Vagina (tissue), 2 donors: ENCODE data around the gene TUBA3E. TPM values are rescaled to one million over a fixed set of nuclear protein-coding genes. Genes with fewer than 3 reads are reported as not detected.
"Not testable (repeated sequence)": the region's sequence is repeated elsewhere in the genome, so short reads cannot be mapped to it uniquely, and the experiment has no call there.

Experiments used
- DNase-seq, 2 donors: peaks; one replicate each; pipeline ENCODE4 v3.0.0-alpha.2; 2017; ENCODE audit errors: extremely low spot score in 2 of 2
- H3K27ac ChIP-seq: fragments of 200-600 bp; sonication (generic); one replicate; pipeline ENCODE4 v1.5.1; 2019
- H3K27me3 ChIP-seq: fragments of 200-600 bp; sonication (generic); one replicate; pipeline ENCODE4 v1.5.1; 2019
- H3K36me3 ChIP-seq, 2 donors: fragments of 200-600 bp; sonication (generic); one replicate each; pipeline ENCODE4 v1.5.1; 2017 to 2019
- H3K4me1 ChIP-seq: fragments of 200-600 bp; sonication (generic); one replicate; pipeline ENCODE4 v1.5.1; 2019
- H3K4me3 ChIP-seq, 2 donors: fragments of 200-600 bp; sonication (generic); 1 replicate in 1 of 2; 2 replicates in 1 of 2; pipeline ENCODE4 v1.5.1; 2016 to 2019
- H3K9me3 ChIP-seq: fragments of 200-600 bp; sonication (generic); one replicate; pipeline ENCODE4 v1.5.1; 2019
- CTCF ChIP-seq, 3 experiments: fragments of 450-650 bp in 2 of 3; fragments of 200-600 bp in 1 of 3; sonication (generic) in 1 of 3; IDR thresholded peaks; one replicate each; pipeline ENCODE4 v1.5.1; 2017 to 2019; ENCODE audit warnings: antibody characterized with exemption in 3 of 3, mild to moderate bottlenecking in 2 of 3, moderate library complexity in 2 of 3
- POLR2A ChIP-seq, 2 donors: fragments of 450-650 bp; IDR thresholded peaks; one replicate each; pipeline ENCODE4 v1.6.1; 2017; ENCODE audit warnings: antibody characterized with exemption in 2 of 2, mild to moderate bottlenecking in 2 of 2, moderate library complexity in 2 of 2
- POLR2AphosphoS5 ChIP-seq, 2 donors: sonication (generic); formaldehyde crosslinking; IDR thresholded peaks; one replicate each; pipeline ENCODE4 v1.9.0; 2017; ENCODE audit warnings: antibody characterized with exemption in 2 of 2, mild to moderate bottlenecking in 2 of 2, low read depth in 1 of 2; ENCODE audit not compliant: insufficient read depth in 1 of 2
- intact Hi-C: fragments of 100-400 bp; cut with DNase I; formaldehyde crosslinking; loops from one replicate; pipeline ENCODE4 v1.15.1; 2023
- total RNA-seq: library from RNA; depleted of rRNA; stranded (reverse); fragments of >200 nt; gene quantifications from one replicate; pipeline ENCODE4 v1.2.3, GENCODE V29; 2016

Gene TUBA3E
- not detected for total RNA-seq

DNA sequence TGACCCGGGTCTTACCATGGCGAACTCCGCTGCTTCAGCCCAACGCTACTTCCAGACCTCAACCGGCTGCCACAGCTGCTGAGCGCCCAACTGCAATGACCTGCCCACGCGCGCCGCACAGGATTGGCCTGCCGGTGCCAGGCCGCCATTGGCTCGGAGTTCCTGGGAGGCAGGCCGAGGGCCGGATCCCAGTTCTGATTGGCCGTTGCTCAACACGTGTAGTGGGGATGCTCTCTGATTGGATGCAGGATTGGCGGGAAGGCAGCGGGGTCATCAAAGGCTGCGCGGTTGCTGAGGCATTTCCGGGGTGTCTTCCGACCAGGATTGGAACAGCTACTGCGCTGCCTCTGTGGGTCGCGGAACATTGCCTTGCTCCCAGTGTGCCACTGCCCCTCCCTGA is at the start of gene TUBA3E:
TUBA3E (minus strand) TSS at position 97 of the 400 bp plus-strand sequence; CDS start at position 18, 79 bp downstream.
- Histone ChIP-seq H3K4me3 (no peak within 1 kb of the TSS), H3K9me3 (no peaks in the 10 kb centered on the region), H3K27ac (no peak within 1 kb of the TSS), H3K36me3 (no peaks in the 10 kb centered on the region), H3K27me3 (no peaks in the 10 kb centered on the region), H3K4me1 (no peaks in the 10 kb centered on the region)
- no peak for TF ChIP-seq POLR2A (IDR thresholded peaks at IDR 0.05)
- TF ChIP-seq POLR2AphosphoS5 (IDR thresholded peaks at IDR 0.05; ENCODE audit: insufficient read depth in 1 of 2, low read depth in 1 of 2), result no peak
- TF ChIP-seq CTCF (IDR thresholded peaks at IDR 0.05), result no peak
- intact Hi-C loops, result no loop called here
- no peak for DNase-seq

GRCh38 chr2:130246430-130246829 is 48.2 kb upstream of the TUBA3E start:
- no peak for TF ChIP-seq POLR2AphosphoS5 (IDR thresholded peaks at IDR 0.05; ENCODE audit: insufficient read depth in 1 of 2, low read depth in 1 of 2)
- no peak for TF ChIP-seq CTCF (IDR thresholded peaks at IDR 0.05)
- TF ChIP-seq POLR2A (IDR thresholded peaks at IDR 0.05), result no peak
- intact Hi-C loops, result no loop called here
- Histone ChIP-seq H3K4me3 (no peak overlapping the region), H3K9me3 (no peaks in the 10 kb centered on the region), H3K27ac (no peak overlapping the region), H3K36me3 (no peaks in the 10 kb centered on the region), H3K4me1 (no peaks in the 10 kb centered on the region), H3K27me3 (no peaks in the 10 kb centered on the region)
- DNase-seq, result no peak

DNA sequence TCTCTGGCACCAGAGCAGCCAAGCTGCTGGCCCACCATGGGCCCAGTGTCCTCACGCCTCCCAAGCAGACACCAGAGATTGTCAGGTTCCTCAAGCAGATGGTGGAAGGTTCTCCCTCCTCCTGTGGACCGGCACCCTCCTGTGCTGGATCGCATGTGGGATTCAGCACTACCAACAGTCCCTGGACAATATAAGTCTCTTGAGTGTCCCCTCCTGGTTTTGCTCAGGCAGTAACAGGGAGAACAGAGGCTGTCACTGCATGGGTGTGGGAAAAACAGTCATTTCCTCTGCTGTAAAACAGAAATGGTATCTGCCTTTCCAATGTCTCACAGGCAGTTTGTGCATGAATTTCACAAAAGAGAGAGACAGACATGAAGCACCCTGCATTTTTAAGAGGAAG is 47.7 kb upstream of the TUBA3E start:
- intact Hi-C loops, result no loop called here
- no peak for DNase-seq
- no peaks in the 10 kb centered on the region for H3K4me1 ChIP-seq
- no peaks in the 10 kb centered on the region for H3K36me3 ChIP-seq
- H3K9me3 ChIP-seq, result no peaks in the 10 kb centered on the region
- no peak overlapping the region for H3K27ac ChIP-seq
- H3K4me3 ChIP-seq, result no peak overlapping the region
- TF ChIP-seq POLR2AphosphoS5 (IDR thresholded peaks at IDR 0.05; ENCODE audit: insufficient read depth in 1 of 2, low read depth in 1 of 2) (no peak), CTCF (IDR thresholded peaks at IDR 0.05) (no peak), POLR2A (IDR thresholded peaks at IDR 0.05) (no peak)
- H3K27me3 ChIP-seq, result no peaks in the 10 kb centered on the region

- Histone ChIP-seq H3K9me3 (no peaks in the 10 kb centered on the region), H3K27ac (no peak overlapping the region), H3K4me3 (no peak overlapping the region), H3K27me3 (no peaks in the 10 kb centered on the region), H3K36me3 (no peaks in the 10 kb centered on the region), H3K4me1 (peaks cover 5% of the 10 kb centered on the region)
- DNase-seq, result no peak
- intact Hi-C loops, result no loop called here
- TF ChIP-seq CTCF (IDR thresholded peaks at IDR 0.05), result no peak
- TF ChIP-seq POLR2A (IDR thresholded peaks at IDR 0.05), result no peak
- no peak for TF ChIP-seq POLR2AphosphoS5 (IDR thresholded peaks at IDR 0.05; ENCODE audit: insufficient read depth in 1 of 2, low read depth in 1 of 2)
Measured at GRCh38 chr2:130243359-130243758, 45.1 kb upstream of the TUBA3E start.

DNA sequence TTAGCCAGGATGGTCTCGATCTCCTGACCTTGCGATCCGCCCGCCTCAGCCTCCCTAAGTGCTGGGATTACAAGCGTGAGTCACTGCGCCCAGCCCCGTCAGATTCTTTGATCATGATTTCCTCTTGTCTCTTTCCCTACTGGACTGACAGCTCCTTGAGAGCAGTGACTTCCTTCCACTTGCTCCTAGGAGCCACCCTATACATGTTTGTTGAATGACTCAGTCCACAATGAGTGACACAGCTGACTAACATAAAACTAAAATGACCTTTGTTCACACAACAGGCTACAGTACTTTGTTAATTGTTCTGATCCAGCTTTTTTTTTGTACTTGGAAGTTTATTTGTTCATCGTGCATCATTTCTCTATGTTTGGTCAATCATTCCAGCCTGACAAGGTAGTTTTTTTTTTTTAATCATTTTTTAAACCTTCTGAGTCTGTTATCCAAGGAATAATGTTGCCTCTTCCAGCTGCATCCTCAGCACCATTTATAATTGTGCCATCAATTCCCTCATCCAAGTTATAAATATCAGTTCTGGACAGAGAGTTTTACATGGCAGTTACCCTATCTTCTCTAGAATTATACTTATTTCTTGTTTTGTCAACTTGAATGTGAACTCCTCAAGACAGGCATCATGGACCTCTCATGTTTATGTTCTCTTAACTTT is 42.9 kb upstream of the TUBA3E start:
- no peak for DNase-seq
- intact Hi-C loops, result no loop called here

DNA sequence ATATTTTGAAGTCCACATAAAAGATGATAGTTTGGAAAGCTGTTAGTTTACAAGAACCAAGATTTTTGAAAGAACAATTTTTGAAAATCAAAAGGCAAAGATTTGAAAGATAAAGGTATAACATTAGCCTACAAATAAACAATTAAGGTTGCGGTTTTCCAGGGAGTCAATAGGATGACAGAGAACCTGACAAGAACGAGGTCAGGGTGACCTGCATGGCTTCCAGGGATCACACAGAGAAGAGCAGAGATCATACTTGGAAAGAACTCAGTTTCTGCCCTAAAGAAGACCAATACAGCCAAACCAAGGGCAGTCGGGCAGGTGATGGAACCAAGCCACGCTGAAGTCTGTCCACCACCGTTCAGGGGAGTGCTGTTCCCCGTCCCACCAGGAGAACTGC is 41.3 kb upstream of the TUBA3E start:
- H3K36me3 ChIP-seq, H3K4me1 ChIP-seq, H3K4me3 ChIP-seq, H3K9me3 ChIP-seq, H3K27ac ChIP-seq, DNase-seq, intact Hi-C loops, H3K27me3 ChIP-seq: not testable (repeated sequence)

More for the DNA sequence above, 42.9 kb upstream of the TUBA3E start:
- H3K36me3 ChIP-seq, result no peaks in the 10 kb centered on the region
- TF ChIP-seq CTCF (IDR thresholded peaks at IDR 0.05) (no peak), POLR2AphosphoS5 (IDR thresholded peaks at IDR 0.05; ENCODE audit: insufficient read depth in 1 of 2, low read depth in 1 of 2) (peak in 1 of 2 donors; percentile 31)
- no peak overlapping the region for H3K27ac ChIP-seq
- no peaks in the 10 kb centered on the region for H3K9me3 ChIP-seq
- H3K4me3 ChIP-seq, result no peak overlapping the region
- H3K4me1 ChIP-seq, result peaks cover 5% of the 10 kb centered on the region
- H3K27me3 ChIP-seq, result no peaks in the 10 kb centered on the region

DNA sequence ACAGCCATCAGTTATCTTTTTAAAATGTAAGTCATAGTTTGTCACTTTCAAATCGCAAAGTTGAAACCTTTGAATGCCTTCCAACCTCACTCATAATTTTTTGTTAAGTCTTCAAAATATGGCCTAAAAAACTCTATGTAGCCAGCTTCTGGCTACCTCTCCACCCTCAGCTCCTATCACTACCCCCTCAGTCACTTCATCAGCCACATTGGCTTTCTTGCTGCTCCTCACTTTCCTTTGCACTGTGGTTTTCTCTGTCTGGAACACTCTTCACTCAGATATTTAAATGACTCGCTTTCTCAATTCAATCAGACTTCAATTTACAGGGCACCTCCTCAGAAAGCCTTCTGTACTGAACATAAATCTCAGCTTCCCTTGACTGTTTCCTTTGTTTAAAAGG is 34.8 kb upstream of the TUBA3E start:
- H3K4me3 ChIP-seq, H3K27ac ChIP-seq, H3K4me1 ChIP-seq, DNase-seq, H3K27me3 ChIP-seq, H3K9me3 ChIP-seq, intact Hi-C loops, H3K36me3 ChIP-seq: not testable (repeated sequence)
